Right ventricle myocardium superior (tissue), 1 donor: ENCODE results near the gene PNLIPRP2. TPM values are rescaled to one million over a fixed set of nuclear protein-coding genes. Genes with fewer than 3 reads are reported as not detected.

Experiments used
- ATAC-seq: fragments of 200-7000 bp; cut with Tn5 transposase; one replicate; pipeline ENCODE4 v1.9.1; 2020; ENCODE audit warnings: mild to moderate bottlenecking; ENCODE audit not compliant: poor library complexity
- DNase-seq: peaks from one replicate; pipeline ENCODE4 v3.0.0-alpha.2; 2020
- intact Hi-C: fragments of 100-400 bp; cut with DNase I; formaldehyde crosslinking; loops from one replicate; pipeline ENCODE4 v1.11.2; 2022
- total RNA-seq: library from RNA; stranded (reverse); fragmentation: NEBNext Ultra II Directional; extraction: Animal tissue kit (Norgen Biotek cat#: 25700); gene quantifications from one replicate; pipeline ENCODE4 v1.2.1, GENCODE V29; 2021
- donor health status: DM: no; HTN: yes; CAD: no; lungs with severe emphysema.

PNLIPRP2 gene
- total RNA-seq, 1 donor from 2014 or later = not detected

- no peak for DNase-seq
These were observed 50.0 kb downstream of the PNLIPRP2 start for GRCh38 chr10:116670706-116671105.

GRCh38 chr10:116671274-116671926 is 50.6 kb downstream of the PNLIPRP2 start:
- intact Hi-C loops = no loop called here
- ATAC-seq = no peak
- DNase-seq = no peak

More at GRCh38 chr10:116670706-116671105, 50.0 kb downstream of the PNLIPRP2 start:
- ATAC-seq = no peak
- intact Hi-C loops = no loop called here

GRCh38 chr10:116672891-116673290 is 52.1 kb downstream of the PNLIPRP2 start:
- intact Hi-C loops = no loop called here
- ATAC-seq = no peak
- DNase-seq = no peak

GRCh38 chr10:116673866-116674265 is 53.1 kb downstream of the PNLIPRP2 start:
- DNase-seq (no peak), ATAC-seq (no peak)
- intact Hi-C loops = no loop called here

- intact Hi-C loops = no loop called here
- ATAC-seq = no peak
- no peak for DNase-seq
These were observed 54.2 kb downstream of the PNLIPRP2 start for GRCh38 chr10:116674901-116675423.

- intact Hi-C loops = no loop called here
- DNase-seq (no peak), ATAC-seq (no peak)
These were observed 55.4 kb downstream of the PNLIPRP2 start for GRCh38 chr10:116676118-116676517.

GRCh38 chr10:116676633-116677032 is 55.9 kb downstream of the PNLIPRP2 start:
- intact Hi-C loops = no loop called here
- ATAC-seq (no peak), DNase-seq (no peak)

- intact Hi-C loops = no loop called here
- ATAC-seq (no peak), DNase-seq (no peak)
These were observed 58.6 kb downstream of the PNLIPRP2 start for GRCh38 chr10:116679351-116679750.

GRCh38 chr10:116683166-116683565 is 62.4 kb downstream of the PNLIPRP2 start:
- ATAC-seq (no peak), DNase-seq (no peak)
- intact Hi-C loops = loop anchor here (5.0 kb wide), 2 partner anchors 104 to 489 kb away; no protein-coding TSS in a partner anchor

GRCh38 chr10:116683821-116684220 is 63.1 kb downstream of the PNLIPRP2 start:
- intact Hi-C loops = loop anchor here (5.0 kb wide), 2 partner anchors 103 to 488 kb away; no protein-coding TSS in a partner anchor
- no peak for DNase-seq
- no peak for ATAC-seq

- intact Hi-C loops = loop anchor here (5.0 kb wide), 2 partner anchors 103 to 488 kb away; no protein-coding TSS in a partner anchor
- DNase-seq = no peak
These were observed 64.0 kb downstream of the PNLIPRP2 start for GRCh38 chr10:116684781-116685180.

GRCh38 chr10:116685807-116686206 is 65.1 kb downstream of the PNLIPRP2 start:
- no peak for DNase-seq
- ATAC-seq = no peak
- intact Hi-C loops = no loop called here

More at GRCh38 chr10:116684781-116685180, 64.0 kb downstream of the PNLIPRP2 start:
- no peak for ATAC-seq

GRCh38 chr10:116686632-116687031 is 65.9 kb downstream of the PNLIPRP2 start:
- ATAC-seq = no peak
- intact Hi-C loops = no loop called here
- DNase-seq = no peak

GRCh38 chr10:116687633-116688032 is 66.9 kb downstream of the PNLIPRP2 start:
- intact Hi-C loops = no loop called here
- DNase-seq (no peak), ATAC-seq (peak; percentile 45)

- intact Hi-C loops = no loop called here
- no peak for DNase-seq
- peak; percentile 81 for ATAC-seq
These were observed 67.5 kb downstream of the PNLIPRP2 start for GRCh38 chr10:116688241-116688711.

- DNase-seq = no peak
- intact Hi-C loops = no loop called here
These were observed 68.2 kb downstream of the PNLIPRP2 start for GRCh38 chr10:116688741-116689495.

GRCh38 chr10:116689744-116690143 is 69.0 kb downstream of the PNLIPRP2 start:
- no peak for ATAC-seq
- DNase-seq = no peak
- intact Hi-C loops = loop anchor here (5.0 kb wide), 1 partner anchor 93 kb away; no protein-coding TSS in a partner anchor

More at GRCh38 chr10:116688741-116689495, 68.2 kb downstream of the PNLIPRP2 start:
- no peak for ATAC-seq

GRCh38 chr10:116690356-116691322 is 69.9 kb downstream of the PNLIPRP2 start:
- intact Hi-C loops = loop anchor here (5.0 kb wide), 1 partner anchor 92 kb away; no protein-coding TSS in a partner anchor
- DNase-seq (no peak), ATAC-seq (peak; percentile 65)
